HUES64 (cell line): ENCODE data around the gene GPC3.

Experiments used
- H3K27ac ChIP-seq: 2 replicates; pipeline ENCODE4 v1.7.0; 2013; ENCODE audit warnings: low read depth, low read length, inconsistent platforms
- H3K27me3 ChIP-seq: 2 replicates; pipeline ENCODE4 v1.6.1; 2013; ENCODE audit warnings: mild to moderate bottlenecking, low read length; ENCODE audit not compliant: insufficient read depth
- H3K36me3 ChIP-seq: 2 replicates; pipeline ENCODE4 v1.6.1; 2013; ENCODE audit warnings: mild to moderate bottlenecking, low read length; ENCODE audit not compliant: insufficient read depth
- H3K4me1 ChIP-seq: 2 replicates; pipeline ENCODE4 v1.6.1; 2013; ENCODE audit warnings: mild to moderate bottlenecking, low read length, moderate library complexity; ENCODE audit not compliant: insufficient read depth
- H3K4me3 ChIP-seq: 2 replicates; pipeline ENCODE4 v1.5.1; 2013; ENCODE audit warnings: mild to moderate bottlenecking, low read length, moderate library complexity
- H3K9ac ChIP-seq: 2 replicates; pipeline ENCODE4 v1.6.1; 2013; ENCODE audit warnings: mild to moderate bottlenecking, low read depth, low read length
- H3K9me3 ChIP-seq: 2 replicates; pipeline ENCODE4 v1.6.1; 2013; ENCODE audit warnings: low read depth, low read length; ENCODE audit not compliant: insufficient read depth
- WGBS: fragments of 150-250, 120-280 bp; methylation state at CpG from one replicate; pipeline ENCODE4 v1.1.7; 2013; ENCODE audit warnings: missing lambda C conversion rate; 5-methylcytosine and 5-hydroxymethylcytosine counted together

The GPC3 gene

DNA sequence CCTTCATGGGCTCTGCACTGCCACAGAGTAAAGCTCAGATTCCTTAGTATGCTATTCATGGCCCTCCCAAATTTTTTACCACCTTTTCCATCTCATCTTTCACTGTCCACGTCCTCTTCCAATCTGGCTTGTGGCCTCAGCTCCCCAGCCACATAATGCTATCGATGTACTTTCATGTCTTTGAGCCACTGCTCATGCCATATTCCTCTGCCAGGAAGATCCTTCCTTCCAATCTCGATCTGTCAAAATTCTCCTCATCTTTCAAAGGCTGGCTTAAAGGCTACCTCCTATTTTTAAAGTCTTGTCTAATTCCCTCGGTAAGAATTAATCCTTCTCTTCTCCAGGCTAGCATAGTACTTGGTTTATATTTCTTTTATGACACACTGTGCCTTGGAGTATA lies 336.8 kb downstream of the GPC3 start:
- H3K9me3 ChIP-seq = no peaks in the 10 kb centered on the region
- no peaks in the 10 kb centered on the region for H3K36me3 ChIP-seq
- H3K27ac ChIP-seq = no peak overlapping the region
- no peaks in the 10 kb centered on the region for H3K27me3 ChIP-seq
- no peak overlapping the region for H3K9ac ChIP-seq
- no peak overlapping the region for H3K4me3 ChIP-seq
- peaks cover 18% of the 10 kb centered on the region for H3K4me1 ChIP-seq
- WGBS = 88% methylated on average over 3 of the region's 4 CpGs

DNA sequence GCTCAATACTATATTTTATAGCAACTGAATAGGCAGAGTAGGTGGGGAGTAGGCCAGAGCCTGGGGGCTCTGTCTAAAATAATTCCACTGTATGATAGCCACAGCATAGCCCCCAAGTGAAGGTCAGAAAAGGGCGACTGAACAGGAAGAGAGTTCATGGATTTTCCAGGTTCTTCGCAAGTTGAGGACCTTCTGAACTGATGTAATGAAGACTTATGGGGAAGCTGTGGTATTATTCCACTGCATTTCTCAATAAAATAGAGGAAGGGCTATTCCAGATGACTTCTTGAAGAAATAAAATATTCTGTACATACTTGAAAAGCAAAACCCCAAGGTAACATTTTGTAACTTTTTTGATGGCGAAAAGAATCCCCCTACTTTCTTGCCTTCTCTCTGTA lies 338.7 kb downstream of the GPC3 start:
- Histone ChIP-seq H3K4me1 (peaks cover 22% of the 10 kb centered on the region), H3K4me3 (no peak overlapping the region), H3K9ac (no peak overlapping the region), H3K27me3 (no peaks in the 10 kb centered on the region), H3K9me3 (no peaks in the 10 kb centered on the region), H3K36me3 (no peaks in the 10 kb centered on the region), H3K27ac (no peak overlapping the region)
- 96% methylated on average over 3 of the region's 3 CpGs for WGBS

DNA sequence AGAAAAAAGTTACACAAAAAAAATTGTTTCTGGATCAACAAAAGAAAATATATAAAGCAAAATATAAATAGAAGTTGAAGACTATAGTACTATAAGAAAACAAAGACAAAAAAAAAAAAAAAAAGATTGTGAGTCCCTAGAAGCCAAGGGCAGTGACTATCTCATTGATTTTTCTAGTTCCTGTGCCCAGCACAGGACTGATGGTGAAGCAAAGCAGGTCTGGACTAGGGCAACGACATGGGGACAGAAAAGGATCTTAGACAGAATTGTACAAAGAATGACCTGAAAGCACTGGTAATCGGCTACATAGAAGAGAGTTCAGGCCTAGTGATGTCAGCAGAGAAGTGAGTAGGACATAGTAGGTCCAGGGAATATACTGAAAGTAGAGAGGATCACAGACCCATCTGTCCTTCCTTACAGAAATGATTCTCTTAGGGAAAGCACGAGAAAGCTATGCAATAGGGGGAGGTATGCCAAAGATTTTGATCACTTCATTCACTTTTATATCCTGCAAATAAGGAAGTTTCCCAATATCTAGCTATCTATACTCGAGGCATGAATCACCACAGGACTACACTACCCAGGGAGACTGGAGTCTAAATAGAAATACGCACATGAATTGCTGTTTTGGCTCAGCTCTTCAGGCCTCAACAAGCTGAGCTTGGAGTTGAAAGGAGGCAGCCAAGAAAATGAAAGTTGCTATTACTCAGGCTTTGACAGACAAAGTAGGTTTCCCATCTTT lies 339.2 kb downstream of the GPC3 start:
- Histone ChIP-seq H3K4me3 (no peak overlapping the region), H3K9me3 (no peaks in the 10 kb centered on the region), H3K27me3 (no peaks in the 10 kb centered on the region), H3K9ac (no peak overlapping the region), H3K36me3 (no peaks in the 10 kb centered on the region), H3K4me1 (peaks cover 22% of the 10 kb centered on the region), H3K27ac (no peak overlapping the region)
- WGBS = 89% methylated on average over 4 of the region's 5 CpGs

DNA sequence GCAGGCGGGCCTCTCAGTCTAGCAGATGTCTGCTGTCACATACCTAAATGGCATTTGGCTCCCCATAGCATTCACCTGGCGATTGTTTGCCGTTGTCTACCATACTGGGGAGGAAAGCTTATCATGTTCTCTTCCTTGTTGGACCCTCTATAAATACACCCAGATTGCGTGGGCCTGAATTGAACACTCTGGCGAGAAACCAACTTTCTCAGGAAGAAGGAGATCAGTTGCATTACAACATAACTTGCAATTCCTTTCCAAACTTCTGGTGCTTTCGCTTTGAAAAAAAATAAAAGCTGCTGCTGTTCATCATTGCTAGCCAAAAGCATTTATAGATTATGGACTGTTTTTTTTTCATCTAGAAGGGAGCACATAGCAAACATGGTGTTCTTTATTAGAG lies 340.1 kb downstream of the GPC3 start:
- H3K4me3 ChIP-seq = no peak overlapping the region
- no peak overlapping the region for H3K27ac ChIP-seq
- WGBS = 94% methylated on average over 5 of the region's 6 CpGs
- H3K9ac ChIP-seq = no peak overlapping the region
- H3K4me1 ChIP-seq = peaks cover 28% of the 10 kb centered on the region
- no peaks in the 10 kb centered on the region for H3K9me3 ChIP-seq
- H3K27me3 ChIP-seq = no peaks in the 10 kb centered on the region
- H3K36me3 ChIP-seq = no peaks in the 10 kb centered on the region

DNA sequence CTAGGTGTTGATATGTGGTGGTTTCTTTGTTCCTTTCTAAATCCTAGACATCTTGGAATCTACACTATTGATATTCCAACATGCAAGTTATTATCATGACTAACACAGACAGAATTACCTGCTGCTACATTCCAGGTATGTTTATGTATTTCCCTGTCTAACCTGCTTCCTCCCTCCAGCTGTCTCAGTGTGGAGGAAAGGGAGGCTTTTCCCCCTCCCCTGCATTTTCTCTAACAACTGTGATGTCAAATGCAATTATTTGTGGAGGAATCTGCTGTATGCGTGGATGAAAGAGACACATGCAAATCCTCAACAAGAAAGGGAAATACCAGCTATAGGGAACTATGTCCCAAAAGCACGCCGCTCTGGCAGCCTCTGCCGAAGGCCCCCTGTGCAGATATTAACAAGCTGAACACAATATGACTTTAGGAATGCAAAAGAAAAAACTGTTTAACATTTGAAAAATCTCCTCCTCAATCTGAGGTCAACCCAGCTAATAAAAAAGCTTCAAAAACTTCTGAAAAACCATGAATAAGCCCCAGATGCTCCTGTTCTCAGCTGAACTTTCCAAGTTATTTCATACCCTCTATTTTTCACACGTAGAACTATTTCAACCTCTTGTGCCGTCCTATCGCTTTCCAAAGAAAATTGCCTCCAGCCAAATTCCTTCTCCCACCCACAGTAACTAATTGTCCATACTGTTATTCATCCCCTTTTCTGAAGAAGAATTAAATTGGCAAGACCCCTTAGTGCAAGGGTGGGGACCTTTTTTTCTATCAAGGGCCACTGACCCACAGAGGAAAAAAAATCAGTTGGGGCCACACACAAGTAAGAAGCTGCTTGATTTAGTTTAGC lies 345.0 kb downstream of the GPC3 start:
- Histone ChIP-seq H3K4me1 (peaks cover 26% of the 10 kb centered on the region), H3K9ac (peak overlapping the region; percentile 57), H3K36me3 (no peaks in the 10 kb centered on the region), H3K27ac (peak overlapping the region; percentile 91), H3K9me3 (no peaks in the 10 kb centered on the region), H3K27me3 (no peaks in the 10 kb centered on the region), H3K4me3 (no peak overlapping the region)
- WGBS = 13% methylated on average over 7 of the region's 7 CpGs

DNA sequence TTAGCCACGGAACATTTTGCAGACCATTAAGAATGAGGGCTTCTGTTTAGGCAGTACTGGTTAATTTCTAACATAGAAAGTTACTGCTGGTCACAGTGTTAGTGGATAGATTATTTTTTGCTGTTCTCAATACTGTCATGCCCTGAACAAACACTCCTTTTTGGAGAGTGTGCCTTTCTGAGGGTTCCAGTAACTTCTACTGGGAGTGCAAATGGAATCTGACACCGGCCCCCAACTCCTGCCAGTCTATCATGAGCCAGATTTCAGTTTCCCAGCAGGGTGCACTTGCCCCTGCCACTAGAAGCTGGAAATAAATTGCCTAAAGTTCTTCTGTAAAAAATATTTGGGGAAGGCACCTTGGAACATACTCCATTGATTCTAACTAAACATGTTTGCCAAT lies 345.7 kb downstream of the GPC3 start:
- Histone ChIP-seq H3K27me3 (no peaks in the 10 kb centered on the region), H3K36me3 (no peaks in the 10 kb centered on the region), H3K27ac (peak overlapping the region; percentile 91), H3K9me3 (no peaks in the 10 kb centered on the region), H3K9ac (peak overlapping the region; percentile 57), H3K4me3 (no peak overlapping the region), H3K4me1 (peaks cover 26% of the 10 kb centered on the region)
- WGBS = 85% methylated on average over 2 of the region's 2 CpGs

DNA sequence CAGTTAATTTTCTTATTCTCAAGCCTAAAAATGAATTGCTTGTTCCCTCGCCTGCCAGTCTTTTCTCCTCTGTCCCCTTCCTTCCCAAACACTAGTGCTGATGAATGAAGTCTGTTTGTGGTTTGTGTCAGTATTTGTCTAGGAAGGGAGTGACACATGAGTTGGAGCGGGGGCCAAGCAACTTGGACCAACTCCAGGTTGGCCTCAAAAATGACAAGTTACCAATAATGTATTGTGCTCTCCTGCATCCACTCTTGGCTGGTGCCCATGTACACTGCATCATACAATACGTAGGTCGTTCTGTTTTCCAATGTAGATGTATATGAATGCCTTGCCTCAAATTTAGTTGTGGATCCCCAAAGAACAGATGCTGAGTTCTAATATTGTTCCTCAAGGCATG lies 347.1 kb downstream of the GPC3 start:
- Histone ChIP-seq H3K36me3 (no peaks in the 10 kb centered on the region), H3K9ac (no peak overlapping the region), H3K9me3 (no peaks in the 10 kb centered on the region), H3K27me3 (no peaks in the 10 kb centered on the region), H3K4me1 (peaks cover 26% of the 10 kb centered on the region), H3K4me3 (no peak overlapping the region), H3K27ac (no peak overlapping the region)
- 94% methylated on average over 3 of the region's 4 CpGs for WGBS

DNA sequence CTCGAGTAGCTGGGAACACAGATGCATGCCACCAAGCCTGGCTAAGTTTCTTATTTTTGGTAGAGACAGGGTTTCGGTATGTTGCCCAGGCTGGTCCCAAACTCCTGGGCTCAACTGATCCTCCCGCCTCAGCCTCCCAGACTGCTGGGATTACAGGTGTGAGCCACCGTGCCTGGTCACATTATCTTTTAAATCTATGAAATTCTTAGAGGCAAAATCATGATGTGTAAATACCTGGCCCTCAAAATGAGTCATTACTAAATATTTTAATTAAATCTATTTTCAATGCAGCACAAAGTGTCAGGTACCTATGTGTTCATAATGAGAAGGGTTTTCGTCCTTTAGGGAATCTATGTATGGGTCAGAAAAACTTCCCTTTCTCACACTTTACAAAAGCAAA lies 347.6 kb downstream of the GPC3 start:
- H3K36me3 ChIP-seq = no peaks in the 10 kb centered on the region
- H3K9me3 ChIP-seq = no peaks in the 10 kb centered on the region
- H3K9ac ChIP-seq = no peak overlapping the region
- WGBS = 96% methylated on average over 3 of the region's 5 CpGs
- peaks cover 22% of the 10 kb centered on the region for H3K4me1 ChIP-seq
- no peak overlapping the region for H3K4me3 ChIP-seq
- no peaks in the 10 kb centered on the region for H3K27me3 ChIP-seq
- no peak overlapping the region for H3K27ac ChIP-seq

DNA sequence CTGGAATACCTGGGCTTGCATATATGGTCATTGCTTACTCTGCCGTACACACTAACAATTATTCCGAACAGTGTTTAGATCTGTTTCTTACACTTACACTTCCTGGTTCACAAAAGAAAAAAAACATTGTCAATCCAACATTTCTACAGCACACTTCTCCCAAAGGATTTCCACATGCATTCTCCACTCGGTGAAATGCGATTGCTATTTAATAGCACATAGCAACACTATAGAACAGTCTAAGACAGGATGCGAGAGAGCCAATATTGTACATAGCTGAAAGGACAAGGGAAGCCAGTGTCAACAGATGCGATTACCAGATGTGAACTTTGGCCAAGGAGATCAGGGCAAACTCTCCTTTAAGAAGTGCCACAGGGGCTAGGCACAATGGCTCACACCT lies 349.4 kb downstream of the GPC3 start:
- Histone ChIP-seq H3K4me3 (no peak overlapping the region), H3K9me3 (no peaks in the 10 kb centered on the region), H3K4me1 (peaks cover 21% of the 10 kb centered on the region), H3K9ac (no peak overlapping the region), H3K36me3 (no peaks in the 10 kb centered on the region), H3K27me3 (no peaks in the 10 kb centered on the region), H3K27ac (no peak overlapping the region)
- 96% methylated on average over 6 of the region's 6 CpGs for WGBS

DNA sequence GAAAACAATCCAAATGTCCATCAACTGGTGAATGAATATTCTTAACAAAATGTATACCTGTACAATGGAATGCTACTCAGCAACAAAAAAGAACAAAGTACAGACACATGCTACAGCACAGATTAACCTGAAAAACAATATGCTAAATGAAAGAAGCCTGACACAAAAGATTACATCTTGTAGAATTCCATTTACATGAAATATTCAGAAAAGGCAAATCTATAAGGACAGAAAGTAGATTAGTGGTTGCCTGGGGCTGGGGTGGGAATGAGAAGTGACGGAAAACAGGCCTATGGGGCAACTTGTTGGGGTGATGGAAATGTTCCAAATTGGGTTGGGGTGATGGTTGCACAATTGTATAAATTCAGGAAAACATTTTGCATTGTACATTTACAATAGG lies 351.0 kb downstream of the GPC3 start:
- 90% methylated on average over 1 of the region's 1 CpG for WGBS
- H3K4me3 ChIP-seq = no peak overlapping the region
- H3K36me3 ChIP-seq = no peaks in the 10 kb centered on the region
- no peaks in the 10 kb centered on the region for H3K27me3 ChIP-seq
- H3K27ac ChIP-seq = no peak overlapping the region
- H3K9me3 ChIP-seq = no peaks in the 10 kb centered on the region
- H3K9ac ChIP-seq = no peak overlapping the region
- H3K4me1 ChIP-seq = peaks cover 16% of the 10 kb centered on the region

DNA sequence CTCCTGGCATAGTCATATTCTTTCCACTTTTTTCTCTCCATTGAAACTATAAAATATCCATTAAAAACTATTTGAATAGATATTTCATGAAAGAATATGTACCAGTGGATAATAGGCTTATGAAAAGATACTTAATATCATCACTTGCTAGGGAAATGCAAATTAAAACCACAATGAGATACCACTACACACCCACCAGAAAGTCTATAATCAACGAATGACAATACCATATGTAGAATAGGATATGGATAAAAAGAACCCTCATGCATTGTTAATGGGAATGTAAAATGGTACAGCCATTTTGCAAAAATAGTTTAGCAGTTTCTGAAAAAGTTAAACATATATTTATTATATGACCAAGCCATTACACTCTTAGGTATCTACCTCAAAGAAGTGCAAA lies 351.4 kb downstream of the GPC3 start:
- Histone ChIP-seq H3K4me1 (peaks cover 11% of the 10 kb centered on the region), H3K9me3 (no peaks in the 10 kb centered on the region), H3K36me3 (no peaks in the 10 kb centered on the region), H3K4me3 (no peak overlapping the region), H3K27me3 (no peaks in the 10 kb centered on the region), H3K27ac (no peak overlapping the region), H3K9ac (no peak overlapping the region)
- no CpG with 5 or more reads among the region's 1 CpG for WGBS
